ENCODE measurements around the gene ZNF83. TPM values are rescaled to one million over a fixed set of nuclear protein-coding genes. Genes with fewer than 3 reads are reported as not detected.
"Not testable (repeated sequence)": the region's sequence is repeated elsewhere in the genome, so short reads cannot be mapped to it uniquely, and the experiment has no call there.

Gene ZNF83
- total and polyA plus RNA-seq, 2 of the 4 experiments (the other 2 are of a cell fraction), result 32.9 to 36.9 TPM

DNA sequence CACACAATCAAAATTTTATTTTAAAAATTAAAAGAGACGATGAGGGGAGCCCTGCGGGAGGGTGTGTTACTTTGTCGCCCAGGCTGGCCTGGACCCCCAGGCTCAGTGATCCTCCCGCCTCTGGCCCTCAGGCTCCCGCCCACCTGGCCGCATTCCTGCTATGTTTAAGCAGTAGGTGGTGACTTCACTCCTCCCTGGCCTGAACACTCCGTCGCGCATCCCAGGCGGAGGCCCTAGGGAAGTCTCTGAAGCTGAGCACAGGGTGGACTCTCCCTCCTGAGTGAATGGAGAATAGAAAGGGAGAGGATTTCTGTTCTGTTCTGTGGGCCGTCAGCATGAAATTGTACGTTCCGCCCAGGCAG, 68.5 kb downstream of the ZNF83 start:
- H4K91ac ChIP-seq (ENCODE audit: insufficient read depth, low read depth, low read length); H4K20me1 ChIP-seq (ENCODE audit: insufficient read depth, low read length); H2BK120ac ChIP-seq (ENCODE audit: low read depth, low read length); BruUV-seq (replicated peaks); H4K5ac ChIP-seq (ENCODE audit: low read depth, low read length); H3K14ac ChIP-seq (replicated peaks; ENCODE audit: low read depth, low read length); in situ Hi-C loops (cut with MboI; ENCODE audit: low sequenced_read_pairs); H3K27me3 ChIP-seq (ENCODE audit: control insufficient read depth, insufficient read depth, low read length); H3K9me1 ChIP-seq (ENCODE audit: insufficient read depth, low read length); H2AK9ac ChIP-seq (replicated peaks; ENCODE audit: low read depth, low read length, poor library complexity); POLR2A ChIA-PET (ENCODE audit: unreplicated experiment); H3K9me3 ChIP-seq (ENCODE audit: control insufficient read depth, insufficient read depth, low read length); H2BK15ac ChIP-seq (ENCODE audit: low read depth, low read length); H2AK5ac ChIP-seq (ENCODE audit: low read depth, low read length); H2BK20ac ChIP-seq (ENCODE audit: low read depth, low read length); dilution Hi-C loops (cut with HindIII; ENCODE audit: low sequenced_read_pairs, unreplicated experiment); intact Hi-C loops (cut with micrococcal nuclease); DNase-seq; CTCF ChIA-PET; H3K4me1 ChIP-seq (ENCODE audit: control insufficient read depth, insufficient read depth, low read length); H3K18ac ChIP-seq (ENCODE audit: low read depth, low read length): not testable (repeated sequence)
- peak overlapping the region; percentile 67; the same call in 1 of the 2 replicates for H3K23ac ChIP-seq (ENCODE audit: low read depth, low read length)
- H3K4me2 ChIP-seq (ENCODE audit: low read depth, low read length), result peak overlapping the region; percentile 81
- peaks cover 17 to 24% of the 10 kb centered on the region in 2 experiments for H3K79me1 ChIP-seq (ENCODE audit: low read depth in 1 of 2, low read length in 2 of 2)
- H3K36me3 ChIP-seq (ENCODE audit: control insufficient read depth, insufficient read depth, low read length), result peaks cover 17% of the 10 kb centered on the region
- peak overlapping the region; percentile 42; the same call in 1 of the 2 replicates for H3K56ac ChIP-seq (ENCODE audit: extremely low read depth, insufficient read depth, low read length)
- H4K8ac ChIP-seq (ENCODE audit: low read depth in 2 of 2, low read length in 2 of 2), result peak overlapping the region; percentile 35 to 81; a peak in 2 of 4 replicates
- peak overlapping the region; percentile 11; the same call in 1 of the 2 replicates for H3K4ac ChIP-seq (ENCODE audit: low read depth, low read length)
- H3K9ac ChIP-seq (ENCODE audit: low read depth, low read length), result 0 out of 2 replicates have a peak overlapping the region, but pooled peaks have one; percentile 55
- ATAC-seq (ENCODE audit: low read depth), result peak; percentile 44
- peak overlapping the region; percentile 91 for H2AFZ ChIP-seq (replicated peaks; ENCODE audit: low read length, poor library complexity)
- H2BK5ac ChIP-seq (ENCODE audit: low read depth, low read length, poor library complexity, severe bottlenecking), result peak overlapping the region; percentile 76
- peak overlapping the region; percentile 78 for H3K4me3 ChIP-seq (ENCODE audit: insufficient read depth, low read depth, low read length)
- no CpG with 5 or more reads among the region's 13 CpGs for WGBS, 2 experiments (ENCODE audit: extremely low coverage in 2 of 2, insufficient read length in 1 of 2)
- peak overlapping the region; percentile 30 for H3K27ac ChIP-seq (ENCODE audit: insufficient read depth, low read length)
